GM12892 (cell line): ENCODE measurements around the gene SLC9A9.

Experiments used
- POLR2A ChIP-seq: IDR thresholded peaks from 2 replicates; pipeline ENCODE4 v1.6.1; 2011; ENCODE audit warnings: low read depth, low read length, control low read depth
- POLR2AphosphoS5 ChIP-seq: IDR thresholded peaks from 2 replicates; pipeline ENCODE4 v1.6.1; 2011; ENCODE audit warnings: low read depth, low read length, control low read depth
- TAF1 ChIP-seq: IDR thresholded peaks from 2 replicates; pipeline ENCODE4 v1.6.1; 2011; ENCODE audit warnings: low read depth, mild to moderate bottlenecking, control low read depth, low read length, borderline replicate concordance

DNA sequence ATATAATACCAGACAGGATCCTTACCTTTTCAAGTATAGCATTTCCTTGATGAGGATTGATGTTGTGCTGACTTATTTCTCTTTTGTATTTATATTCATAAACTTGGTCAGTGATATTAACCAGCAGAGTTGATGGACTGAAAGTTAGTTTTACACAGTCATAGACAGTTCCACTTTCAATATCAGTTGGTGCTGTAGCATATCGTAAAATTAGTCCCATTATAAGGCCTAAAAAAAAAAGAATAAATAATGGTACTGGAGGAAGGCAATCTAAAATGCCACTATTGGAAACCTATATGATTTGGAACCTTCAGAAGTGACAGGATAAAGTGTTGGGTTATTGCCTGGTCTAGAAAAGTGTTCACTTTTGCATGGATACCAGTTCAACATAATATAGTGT, 16.3 kb downstream of the SLC9A9 start:
- TF ChIP-seq TAF1 (no peak), POLR2A (no peak), POLR2AphosphoS5 (no peak)
